Measurements from ENCODE around the gene INPP5D.

DNA sequence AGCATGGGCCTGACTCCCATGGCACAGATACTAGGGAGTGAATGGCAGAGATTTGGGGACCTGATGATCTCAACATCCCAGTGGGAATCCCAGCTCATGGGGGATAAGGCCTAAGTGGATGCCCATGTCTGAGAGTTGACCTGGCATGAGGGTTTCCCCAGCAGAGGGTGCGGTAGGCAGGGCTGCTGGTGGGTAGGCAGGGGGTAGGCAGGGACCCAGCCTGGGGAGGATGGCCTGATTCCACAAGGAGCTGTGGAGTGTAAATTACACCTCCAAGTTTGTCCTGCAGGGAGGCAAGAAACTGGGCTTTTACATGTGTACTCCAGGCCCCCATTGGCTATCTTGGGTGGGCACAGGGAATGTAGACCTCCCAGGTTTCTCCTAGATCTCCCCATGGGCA is 46.9 kb downstream of the INPP5D start:
- TF ChIP-seq, protein P1, sequence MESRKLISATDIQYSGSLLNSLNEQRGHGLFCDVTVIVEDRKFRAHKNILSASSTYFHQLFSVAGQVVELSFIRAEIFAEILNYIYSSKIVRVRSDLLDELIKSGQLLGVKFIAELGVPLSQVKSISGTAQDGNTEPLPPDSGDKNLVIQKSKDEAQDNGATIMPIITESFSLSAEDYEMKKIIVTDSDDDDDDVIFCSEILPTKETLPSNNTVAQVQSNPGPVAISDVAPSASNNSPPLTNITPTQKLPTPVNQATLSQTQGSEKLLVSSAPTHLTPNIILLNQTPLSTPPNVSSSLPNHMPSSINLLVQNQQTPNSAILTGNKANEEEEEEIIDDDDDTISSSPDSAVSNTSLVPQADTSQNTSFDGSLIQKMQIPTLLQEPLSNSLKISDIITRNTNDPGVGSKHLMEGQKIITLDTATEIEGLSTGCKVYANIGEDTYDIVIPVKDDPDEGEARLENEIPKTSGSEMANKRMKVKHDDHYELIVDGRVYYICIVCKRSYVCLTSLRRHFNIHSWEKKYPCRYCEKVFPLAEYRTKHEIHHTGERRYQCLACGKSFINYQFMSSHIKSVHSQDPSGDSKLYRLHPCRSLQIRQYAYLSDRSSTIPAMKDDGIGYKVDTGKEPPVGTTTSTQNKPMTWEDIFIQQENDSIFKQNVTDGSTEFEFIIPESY (CRISPR knock-in tag; IDR thresholded peaks at IDR 0.05): no peak
- TF ChIP-seq SRF (IDR thresholded peaks at IDR 0.05; ENCODE audit: low read depth, low read length) (no peak), XRCC5 (optimal IDR thresholded peaks at IDR 0.05; ENCODE audit: low read length) (no peak)
- TF ChIP-seq, protein P2, sequence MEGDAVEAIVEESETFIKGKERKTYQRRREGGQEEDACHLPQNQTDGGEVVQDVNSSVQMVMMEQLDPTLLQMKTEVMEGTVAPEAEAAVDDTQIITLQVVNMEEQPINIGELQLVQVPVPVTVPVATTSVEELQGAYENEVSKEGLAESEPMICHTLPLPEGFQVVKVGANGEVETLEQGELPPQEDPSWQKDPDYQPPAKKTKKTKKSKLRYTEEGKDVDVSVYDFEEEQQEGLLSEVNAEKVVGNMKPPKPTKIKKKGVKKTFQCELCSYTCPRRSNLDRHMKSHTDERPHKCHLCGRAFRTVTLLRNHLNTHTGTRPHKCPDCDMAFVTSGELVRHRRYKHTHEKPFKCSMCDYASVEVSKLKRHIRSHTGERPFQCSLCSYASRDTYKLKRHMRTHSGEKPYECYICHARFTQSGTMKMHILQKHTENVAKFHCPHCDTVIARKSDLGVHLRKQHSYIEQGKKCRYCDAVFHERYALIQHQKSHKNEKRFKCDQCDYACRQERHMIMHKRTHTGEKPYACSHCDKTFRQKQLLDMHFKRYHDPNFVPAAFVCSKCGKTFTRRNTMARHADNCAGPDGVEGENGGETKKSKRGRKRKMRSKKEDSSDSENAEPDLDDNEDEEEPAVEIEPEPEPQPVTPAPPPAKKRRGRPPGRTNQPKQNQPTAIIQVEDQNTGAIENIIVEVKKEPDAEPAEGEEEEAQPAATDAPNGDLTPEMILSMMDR (CRISPR knock-in tag; IDR thresholded peaks at IDR 0.05): no peak
